Suprapubic skin (tissue), 4 donors: ENCODE measurements around the gene MSH2.

Experiments used
- POLR2A ChIP-seq, 2 donors: fragments of 450-650 bp; IDR thresholded peaks; one replicate each; pipeline ENCODE4 v1.6.1; 2017; ENCODE audit warnings: antibody characterized with exemption in 2 of 2, mild to moderate bottlenecking in 2 of 2, moderate library complexity in 2 of 2
- POLR2AphosphoS5 ChIP-seq, 3 donors: sonication (generic); formaldehyde crosslinking; IDR thresholded peaks; one replicate each; pipeline ENCODE4 v1.6.1; 2017; ENCODE audit warnings: antibody characterized with exemption in 3 of 3
- TF ChIP-seq, protein P1 (sequence below), 2 donors: fragments of 200-600 bp in 1 of 2; fragments of 450-650 bp in 1 of 2; sonication (generic) in 1 of 2; IDR thresholded peaks; one replicate each; pipeline ENCODE4 v1.5.1; 2016 to 2019; ENCODE audit warnings: antibody characterized with exemption in 2 of 2, mild to moderate bottlenecking in 1 of 2, moderate library complexity in 1 of 2

DNA sequence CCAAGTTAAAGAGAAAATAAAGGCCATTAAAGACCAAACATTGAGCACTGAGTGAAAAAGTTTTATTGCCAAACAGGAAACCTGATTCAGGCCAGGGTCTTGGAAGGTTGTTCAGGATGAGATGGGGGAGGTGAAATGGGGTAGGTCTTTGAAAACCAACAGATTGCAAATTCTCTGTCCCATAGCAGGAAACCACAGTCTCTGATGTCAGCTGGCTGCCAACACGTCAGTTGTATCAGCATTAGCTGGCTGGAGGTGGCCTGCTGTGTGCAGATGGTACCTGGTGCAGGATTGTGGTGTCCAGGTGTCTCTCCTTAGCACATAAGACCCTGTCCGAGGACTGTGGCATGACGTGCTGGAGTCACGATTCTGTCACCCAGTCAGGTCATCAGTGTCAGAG, 106.3 kb downstream of the MSH2 start:
- TF ChIP-seq, protein P1, sequence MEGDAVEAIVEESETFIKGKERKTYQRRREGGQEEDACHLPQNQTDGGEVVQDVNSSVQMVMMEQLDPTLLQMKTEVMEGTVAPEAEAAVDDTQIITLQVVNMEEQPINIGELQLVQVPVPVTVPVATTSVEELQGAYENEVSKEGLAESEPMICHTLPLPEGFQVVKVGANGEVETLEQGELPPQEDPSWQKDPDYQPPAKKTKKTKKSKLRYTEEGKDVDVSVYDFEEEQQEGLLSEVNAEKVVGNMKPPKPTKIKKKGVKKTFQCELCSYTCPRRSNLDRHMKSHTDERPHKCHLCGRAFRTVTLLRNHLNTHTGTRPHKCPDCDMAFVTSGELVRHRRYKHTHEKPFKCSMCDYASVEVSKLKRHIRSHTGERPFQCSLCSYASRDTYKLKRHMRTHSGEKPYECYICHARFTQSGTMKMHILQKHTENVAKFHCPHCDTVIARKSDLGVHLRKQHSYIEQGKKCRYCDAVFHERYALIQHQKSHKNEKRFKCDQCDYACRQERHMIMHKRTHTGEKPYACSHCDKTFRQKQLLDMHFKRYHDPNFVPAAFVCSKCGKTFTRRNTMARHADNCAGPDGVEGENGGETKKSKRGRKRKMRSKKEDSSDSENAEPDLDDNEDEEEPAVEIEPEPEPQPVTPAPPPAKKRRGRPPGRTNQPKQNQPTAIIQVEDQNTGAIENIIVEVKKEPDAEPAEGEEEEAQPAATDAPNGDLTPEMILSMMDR (IDR thresholded peaks at IDR 0.05) = no peak
- no peak for TF ChIP-seq POLR2AphosphoS5 (IDR thresholded peaks at IDR 0.05)
- no peak for TF ChIP-seq POLR2A (IDR thresholded peaks at IDR 0.05)
